K562 (cell line): ENCODE data around the gene AKT2. TPM values are rescaled to one million over a fixed set of nuclear protein-coding genes. Genes with fewer than 3 reads are reported as not detected.

Experiments used
- ATF1 ChIP-seq, 2 experiments: fragments of 450-650 bp in 1 of 2; IDR thresholded peaks; 2 replicates each; pipeline ENCODE4 v1.6.1; 2016; ENCODE audit warnings: missing compliant biosample characterization in 1 of 2, missing genetic modification characterization in 1 of 2
- CEBPG ChIP-seq, 3 experiments: fragments of 200-800 bp in 1 of 3; sonication (Bioruptor generic) in 1 of 3; sonication (generic) in 1 of 3; formaldehyde crosslinking in 1 of 3; IDR thresholded peaks in 2 of 3; conservative IDR thresholded peaks in 1 of 3; 2 replicates each; pipeline versions ENCODE4 v1.6.1 to v1.8.0; 2016 to 2022; ENCODE audit warnings: missing compliant biosample characterization in 2 of 3, missing genetic modification characterization in 2 of 3, mild to moderate bottlenecking in 1 of 3, missing genetic modification reagents in 1 of 3
- DMBX1 ChIP-seq: fragments of 250-450 bp; sonication (Bioruptor Pico); IDR thresholded peaks from 2 replicates; pipeline ENCODE4 v1.8.0; 2022; ENCODE audit warnings: inconsistent platforms, mild to moderate bottlenecking, moderate library complexity, borderline replicate concordance
- HNRNPL ChIP-seq: fragments of 200-400 bp; formaldehyde crosslinking; IDR thresholded peaks from 2 replicates; pipeline ENCODE4 v1.6.1; 2017; ENCODE audit warnings: low read depth, mild to moderate bottlenecking, low read length
- MTA2 ChIP-seq: fragments of 450-650 bp; IDR thresholded peaks from 2 replicates; pipeline ENCODE4 v1.6.1; 2016; ENCODE audit warnings: low read depth
- NCOA2 ChIP-seq, 2 experiments: fragments of 450-650 bp; IDR thresholded peaks; 2 replicates each; pipeline ENCODE4 v1.6.1; 2018; ENCODE audit warnings: mild to moderate bottlenecking in 2 of 2, moderate library complexity in 1 of 2; ENCODE audit not compliant: partially characterized antibody in 2 of 2
- SRSF7 ChIP-seq: fragments of 200-400 bp; formaldehyde crosslinking; optimal IDR thresholded peaks from 2 replicates; pipeline ENCODE3; 2017; ENCODE audit warnings: mild to moderate bottlenecking, low read depth, low read length
- TRIM28 ChIP-seq: fragments of 450-650 bp; IDR thresholded peaks from 2 replicates; pipeline ENCODE4 v1.6.1; 2017
- polyA plus RNA-seq, 8 experiments: library from polyadenylated mRNA; depleted of rRNA in 4 of 8; stranded (reverse) in 5 of 8; unstranded in 3 of 8; fragments of >200 nt; fragmentation: Nextera tagmentation in 2 of 8; fragmentation: Illumina TruSeq in 1 of 8; extraction: Ambion mirVana in 2 of 8; extraction: Trizol in 1 of 8; gene quantifications; 2 replicates each; pipeline versions ENCODE4 v1.2.1 to v1.2.3, GENCODE V29; 2011 to 2014; ENCODE audit warnings: inconsistent platforms in 1 of 8, missing spikeins in 1 of 8
- total RNA-seq, 7 experiments: library from RNA; depleted of rRNA in 6 of 7; stranded (reverse); fragments of >200 nt in 6 of 7; fragmentation: Illumina TruSeq in 2 of 7; extraction: Trizol in 2 of 7; gene quantifications; 2 replicates each; pipeline versions ENCODE4 v1.2.1 to v1.2.3, GENCODE V29; 2011 to 2021; ENCODE audit warnings: low replicate concordance in 1 of 7
- TF ChIP-seq, protein P1 (sequence below): sonication (generic); formaldehyde crosslinking; IDR thresholded peaks from 2 replicates; pipeline ENCODE4 v1.8.1; 2023; ENCODE audit warnings: mild to moderate bottlenecking, missing genetic modification reagents
- TF ChIP-seq, protein P2 (sequence below): IDR thresholded peaks from 2 replicates; pipeline ENCODE4 v1.6.1; 2012; ENCODE audit warnings: low read depth, low read length, improper control_type of control experiment, borderline replicate concordance

Gene AKT2
- total and polyA plus RNA-seq, 9 of the 15 experiments (the other 6 are each of a cell fraction or from before 2014, with no cell fraction given) = 1.1 to 132 (median 67.7) TPM

DNA sequence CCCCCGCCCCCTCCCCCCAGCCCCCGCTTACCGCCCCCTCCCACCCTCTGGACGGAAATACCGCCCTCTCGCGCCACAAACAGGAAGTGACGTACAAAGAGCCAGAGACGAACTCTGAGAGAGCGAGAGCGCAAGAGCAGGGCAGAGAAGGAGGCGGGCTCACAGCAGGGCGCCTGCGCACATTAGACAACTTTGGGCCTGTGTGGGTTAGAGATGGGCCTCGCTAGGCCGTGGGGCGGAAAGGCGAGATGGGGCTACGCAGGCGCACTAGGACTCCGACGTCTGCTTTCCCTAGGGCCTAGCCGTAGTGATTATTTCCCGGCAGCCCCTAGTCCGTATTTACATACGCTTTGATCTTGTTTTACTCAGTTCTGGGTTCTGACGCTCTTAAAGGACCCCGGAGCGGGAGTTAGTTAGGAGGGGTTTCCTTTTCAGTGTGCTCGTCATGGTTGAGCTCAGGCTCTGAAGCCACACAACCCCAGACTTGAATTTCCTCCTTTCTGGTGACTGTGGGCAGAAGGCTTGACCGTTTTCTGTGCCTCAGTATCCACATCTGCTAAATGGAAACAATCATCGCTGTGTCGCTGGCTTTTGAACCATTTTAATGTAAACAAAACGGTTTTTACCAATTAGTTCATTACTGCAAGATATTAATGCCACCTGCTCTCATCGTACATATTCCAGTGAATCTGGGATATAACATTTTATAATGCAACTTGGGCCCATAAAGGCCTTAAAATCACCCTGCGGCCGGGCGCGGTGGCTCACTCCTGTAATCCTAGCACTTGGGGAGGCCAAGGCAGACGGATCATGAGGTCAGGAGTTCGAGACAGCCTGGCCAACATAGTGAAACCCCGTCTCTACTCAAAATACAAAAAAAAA lies 449 bp upstream of the AKT2 start (continued):
- TF ChIP-seq TRIM28 (no peak), DMBX1 (CRISPR knock-in tag) (0 out of 2 replicates have a peak, but pooled peaks have one; percentile 31), HNRNPL (no peak), SRSF7 (no peak), MTA2 (no peak), ATF1 (CRISPR knock-in tag; IDR thresholded peaks at IDR 0.05) (no peak), ATF1 (tag; IDR thresholded peaks at IDR 0.05) (peak; percentile 87), NCOA2 (IDR thresholded peaks at IDR 0.05; ENCODE audit: partially characterized antibody in 2 of 2) (no peak), CEBPG (CRISPR knock-in tag; IDR thresholded peaks at IDR 0.05) (no peak), CEBPG (tag; conservative IDR thresholded peaks at IDR 0.05 in 1 of 2, IDR thresholded peaks at IDR 0.05 in 1 of 2) (no peak)
- TF ChIP-seq, protein P1, sequence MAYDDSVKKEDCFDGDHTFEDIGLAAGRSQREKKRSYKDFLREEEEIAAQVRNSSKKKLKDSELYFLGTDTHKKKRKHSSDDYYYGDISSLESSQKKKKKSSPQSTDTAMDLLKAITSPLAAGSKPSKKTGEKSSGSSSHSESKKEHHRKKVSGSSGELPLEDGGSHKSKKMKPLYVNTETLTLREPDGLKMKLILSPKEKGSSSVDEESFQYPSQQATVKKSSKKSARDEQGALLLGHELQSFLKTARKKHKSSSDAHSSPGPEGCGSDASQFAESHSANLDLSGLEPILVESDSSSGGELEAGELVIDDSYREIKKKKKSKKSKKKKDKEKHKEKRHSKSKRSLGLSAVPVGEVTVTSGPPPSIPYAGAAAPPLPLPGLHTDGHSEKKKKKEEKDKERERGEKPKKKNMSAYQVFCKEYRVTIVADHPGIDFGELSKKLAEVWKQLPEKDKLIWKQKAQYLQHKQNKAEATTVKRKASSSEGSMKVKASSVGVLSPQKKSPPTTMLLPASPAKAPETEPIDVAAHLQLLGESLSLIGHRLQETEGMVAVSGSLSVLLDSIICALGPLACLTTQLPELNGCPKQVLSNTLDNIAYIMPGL (CRISPR knock-in tag) = 0 out of 2 replicates have a peak, but pooled peaks have one; percentile 14
- TF ChIP-seq, protein P2, sequence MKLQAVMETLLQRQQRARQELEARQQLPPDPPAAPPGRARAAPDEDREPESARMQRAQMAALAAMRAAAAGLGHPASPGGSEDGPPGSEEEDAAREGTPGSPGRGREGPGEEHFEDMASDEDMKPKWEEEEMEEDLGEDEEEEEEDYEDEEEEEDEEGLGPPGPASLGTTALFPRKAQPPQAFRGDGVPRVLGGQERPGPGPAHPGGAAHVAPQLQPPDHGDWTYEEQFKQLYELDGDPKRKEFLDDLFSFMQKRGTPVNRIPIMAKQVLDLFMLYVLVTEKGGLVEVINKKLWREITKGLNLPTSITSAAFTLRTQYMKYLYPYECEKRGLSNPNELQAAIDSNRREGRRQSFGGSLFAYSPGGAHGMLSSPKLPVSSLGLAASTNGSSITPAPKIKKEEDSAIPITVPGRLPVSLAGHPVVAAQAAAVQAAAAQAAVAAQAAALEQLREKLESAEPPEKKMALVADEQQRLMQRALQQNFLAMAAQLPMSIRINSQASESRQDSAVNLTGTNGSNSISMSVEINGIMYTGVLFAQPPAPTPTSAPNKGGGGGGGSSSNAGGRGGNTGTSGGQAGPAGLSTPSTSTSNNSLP = no peak
